Neural cell (in vitro differentiated cells): ENCODE results near the gene NCKAP5.

Experiments
- CTCF ChIP-seq: fragments of 450-650 bp; IDR thresholded peaks from 2 replicates; pipeline ENCODE4 v1.5.1; 2014; ENCODE audit warnings: antibody characterized with exemption, mild to moderate bottlenecking, moderate library complexity; ENCODE audit not compliant: poor library complexity, severe bottlenecking
- EZH2 ChIP-seq: fragments of 200-600, 300-800 bp; shearing (Covaris generic), sonication (generic); IDR thresholded peaks from 2 replicates; pipeline ENCODE4 v1.6.1; 2014; ENCODE audit warnings: antibody characterized with exemption, low read length, borderline replicate concordance, mild to moderate bottlenecking; ENCODE audit not compliant: insufficient read depth, poor library complexity, severe bottlenecking
- RAD21 ChIP-seq: fragments of 450-650 bp; conservative IDR thresholded peaks from 2 replicates; pipeline ENCODE4 v1.6.1; 2014; ENCODE audit warnings: antibody characterized with exemption, mild to moderate bottlenecking, moderate library complexity
- REST ChIP-seq: IDR thresholded peaks from 2 replicates; pipeline ENCODE4 v1.6.1; 2012; ENCODE audit warnings: borderline replicate concordance

- TF ChIP-seq REST (no peak), EZH2 (no peak), CTCF (no peak), RAD21 (no peak)
These were observed 847.9 kb downstream of the NCKAP5 start for GRCh38 chr2:132720393-132720792.
